Endothelial cell of umbilical vein (primary cell): ENCODE data around the gene CACNA1A. TPM values are rescaled to one million over a fixed set of nuclear protein-coding genes. Genes with fewer than 3 reads are reported as not detected.

Experiments
- BruUV-seq: library from RNA; stranded (reverse); fragments of 400-500 nt; replicated peaks from 2 replicates; lab custom pipeline; 2021; lab: Mats Ljungman, UMichigan
- CTCF ChIA-PET: fragments of 300-600, 350-600 bp; sonication (Branson Sonifier 250); formaldehyde crosslinking; loops from one replicate; lab custom pipeline; 2021; ENCODE audit warnings: antibody characterized with exemption, inconsistent platforms; lab: Charles Lee
- POLR2A ChIA-PET: fragments of 300-600, 350-600 bp; sonication (Branson Sonifier 250); formaldehyde crosslinking; loops from one replicate; lab custom pipeline; 2021; ENCODE audit warnings: antibody characterized with exemption, inconsistent platforms; lab: Charles Lee
- DNase-seq: peaks from one replicate; pipeline ENCODE4 v3.0.0-alpha.2; 2011; ENCODE audit warnings: low read depth, low spot score
- FAIRE-seq: peaks from 2 replicates; lab custom pipeline; 2011; peaks lifted over from hg19 to GRCh38; lab: Jason Lieb, UNC
- H2AFZ ChIP-seq: 2 replicates; pipeline ENCODE4 v1.6.0; 2012; ENCODE audit warnings: low read depth, low read length, control low read depth, inconsistent platforms
- H3K27ac ChIP-seq: 2 replicates; pipeline ENCODE4 v1.5.1; 2011; ENCODE audit warnings: low read depth, mild to moderate bottlenecking, control low read depth, low read length, moderate library complexity; ENCODE audit not compliant: insufficient read depth
- H3K27me3 ChIP-seq, 2 experiments: 2 replicates each; pipeline versions ENCODE4 v1.6.0 to v1.6.1; 2011; ENCODE audit warnings: low read length in 2 of 2, mixed read lengths in 1 of 2; ENCODE audit not compliant: control insufficient read depth in 2 of 2, insufficient read depth in 2 of 2
- H3K36me3 ChIP-seq, 2 experiments: 2 replicates in 1 of 2; 3 replicates in 1 of 2; pipeline ENCODE4 v1.5.1; 2011; ENCODE audit warnings: low read length in 2 of 2, mild to moderate bottlenecking in 1 of 2, moderate library complexity in 1 of 2; ENCODE audit not compliant: control insufficient read depth in 2 of 2, insufficient read depth in 2 of 2; ENCODE audit errors: extremely low read depth in 1 of 2
- H3K4me1 ChIP-seq: 3 replicates; pipeline ENCODE4 v1.5.1; 2011; ENCODE audit warnings: mild to moderate bottlenecking, low read length; ENCODE audit not compliant: control insufficient read depth, insufficient read depth; ENCODE audit errors: extremely low read depth
- H3K4me2 ChIP-seq: 2 replicates; pipeline ENCODE4 v1.6.1; 2011; ENCODE audit warnings: low read length, control low read depth, mixed read lengths; ENCODE audit not compliant: insufficient read depth
- H3K4me3 ChIP-seq, 3 experiments: fragments of 200-600 bp in 1 of 3; sonication (generic), shearing (Covaris generic) in 1 of 3; replicated peaks in 1 of 3; 2 replicates each; pipeline ENCODE4 v1.5.1; 2011 to 2016; ENCODE audit warnings: control low read depth in 3 of 3, low read length in 3 of 3, mild to moderate bottlenecking in 2 of 3, inconsistent platforms in 1 of 3, low read depth in 1 of 3, moderate library complexity in 1 of 3; ENCODE audit not compliant: insufficient read depth in 1 of 3
- H3K79me2 ChIP-seq: 2 replicates; pipeline ENCODE4 v1.6.0; 2012; ENCODE audit warnings: low read length, inconsistent platforms; ENCODE audit not compliant: control insufficient read depth, insufficient read depth
- H3K9ac ChIP-seq: replicated peaks from 2 replicates; pipeline ENCODE3; 2011; ENCODE audit warnings: low read length, control low read depth; ENCODE audit not compliant: insufficient read depth; ENCODE audit errors: extremely low read depth
- H3K9me1 ChIP-seq: replicated peaks from 3 replicates; pipeline ENCODE4 v1.6.0; 2011; ENCODE audit warnings: mild to moderate bottlenecking, low read length; ENCODE audit not compliant: control insufficient read depth, insufficient read depth; ENCODE audit errors: extremely low read depth
- H3K9me3 ChIP-seq: replicated peaks from 2 replicates; pipeline ENCODE4 v1.5.1; 2012; ENCODE audit warnings: low read length, inconsistent platforms; ENCODE audit not compliant: control insufficient read depth, insufficient read depth
- H4K20me1 ChIP-seq: replicated peaks from 2 replicates; pipeline ENCODE3; 2011; ENCODE audit warnings: mild to moderate bottlenecking, low read length; ENCODE audit not compliant: control insufficient read depth, insufficient read depth; ENCODE audit errors: extremely low read depth
- CTCF ChIP-seq, 2 donors: IDR thresholded peaks; 1 replicate in 1 of 2; 2 replicates in 1 of 2; pipeline ENCODE4 v1.5.1; 2011; ENCODE audit warnings: low read length in 2 of 2, mild to moderate bottlenecking in 2 of 2, moderate library complexity in 2 of 2, control low read depth in 1 of 2, inconsistent platforms in 1 of 2, low read depth in 1 of 2; ENCODE audit not compliant: insufficient read depth in 1 of 2; ENCODE audit errors: extremely low read depth in 1 of 2
- EZH2 ChIP-seq: IDR thresholded peaks from 2 replicates; pipeline ENCODE4 v1.6.1; 2012; ENCODE audit warnings: borderline replicate concordance, low read depth, mild to moderate bottlenecking, moderate library complexity, low read length, inconsistent platforms; ENCODE audit not compliant: severe bottlenecking
- FOS ChIP-seq: IDR thresholded peaks from 2 replicates; pipeline ENCODE4 v1.6.1; 2011; ENCODE audit warnings: mild to moderate bottlenecking, low read length, moderate library complexity, borderline replicate concordance; ENCODE audit not compliant: insufficient read depth
- GATA2 ChIP-seq: IDR thresholded peaks from 2 replicates; pipeline ENCODE4 v1.7.0; 2011; ENCODE audit warnings: low read depth, mild to moderate bottlenecking, moderate library complexity, mixed read lengths, low read length; ENCODE audit not compliant: insufficient read length, insufficient read depth
- JUN ChIP-seq: IDR thresholded peaks from 2 replicates; pipeline ENCODE4 v1.6.1; 2011; ENCODE audit warnings: borderline replicate concordance, low read depth; ENCODE audit not compliant: insufficient read length, insufficient read depth
- MAX ChIP-seq: IDR thresholded peaks from 2 replicates; pipeline ENCODE4 v1.6.1; 2011; ENCODE audit not compliant: insufficient read depth, insufficient read length
- MYC ChIP-seq: IDR thresholded peaks from one replicate; pipeline ENCODE4 v1.6.1; 2011; ENCODE audit warnings: mild to moderate bottlenecking, low read depth, low read length
- POLR2A ChIP-seq: IDR thresholded peaks from 2 replicates; pipeline ENCODE4 v1.6.1; 2012; ENCODE audit warnings: low read depth, mild to moderate bottlenecking, control low read depth, low read length
- POLR2AphosphoS5 ChIP-seq: IDR thresholded peaks from 2 replicates; pipeline ENCODE4 v1.6.1; 2012; ENCODE audit warnings: low read depth, mild to moderate bottlenecking, control low read depth, low read length, moderate library complexity; ENCODE audit not compliant: insufficient read depth
- dilution Hi-C: fragments of 300-500 bp; cut with MboI; formaldehyde crosslinking; loops from one replicate; pipeline ENCODE4 v1.15.0; 2019; ENCODE audit warnings: low sequenced_read_pairs; ENCODE audit not compliant: extremely low pct_ligation_motif_present
- intact Hi-C: fragments of 100-400 bp; cut with micrococcal nuclease; formaldehyde crosslinking; loops from one replicate; pipeline ENCODE4 v1.10.0; 2022
- polyA plus RNA-seq, 4 experiments: library from polyadenylated mRNA; depleted of rRNA in 3 of 4; stranded (reverse) in 3 of 4; unstranded in 1 of 4; fragments of >200 nt; gene quantifications; 2 replicates each; pipeline versions ENCODE4 v1.2.1 to v1.2.3, GENCODE V29; 2011 to 2012; ENCODE audit warnings: missing spikeins in 1 of 4
- total RNA-seq: library from RNA; stranded (reverse); gene quantifications from 2 replicates; pipeline ENCODE4 v1.2.3, GENCODE V29; 2021

CACNA1A gene
- total and polyA plus RNA-seq, 2 donors (not counting 3 experiments of a cell fraction or from before 2014, with no cell fraction given) = 0.17 to 0.38 TPM

GRCh38 chr19:13347367-13347766, 158.9 kb downstream of the CACNA1A start:
- intact Hi-C loops = no loop called here
- Histone ChIP-seq H3K27ac (no peak overlapping the region), H3K4me1 (no peaks in the 10 kb centered on the region), H4K20me1 (no peaks in the 10 kb centered on the region), H3K9me3 (no peaks in the 10 kb centered on the region), H2AFZ (no peak overlapping the region), H3K9me1 (no peaks in the 10 kb centered on the region), H3K36me3 (no peaks in the 10 kb centered on the region), H3K27me3 (no peaks in the 10 kb centered on the region), H3K9ac (no peak overlapping the region), H3K4me3 (no peak overlapping the region), H3K4me2 (no peak overlapping the region), H3K79me2 (no peaks in the 10 kb centered on the region)
- dilution Hi-C loops = no loop called here
- no peak for FAIRE-seq
- CTCF ChIA-PET = no interaction called here
- no TSS peak for BruUV-seq
- TF ChIP-seq POLR2AphosphoS5 = no peak
- no peak for TF ChIP-seq POLR2A
- no peak for TF ChIP-seq FOS
- no peak for TF ChIP-seq MAX
- TF ChIP-seq GATA2 = no peak
- TF ChIP-seq JUN = no peak
- TF ChIP-seq EZH2 = no peak
- TF ChIP-seq CTCF (IDR thresholded peaks at IDR 0.05; ENCODE audit: extremely low read depth in 1 of 2, insufficient read depth in 1 of 2, low read depth in 1 of 2, low read length in 2 of 2) = no peak
- TF ChIP-seq MYC = no peak
- DNase-seq = no peak
- POLR2A ChIA-PET = no interaction called here
